HG03460 (cell line): ENCODE measurements around the gene SEPTIN8.

Source experiments
- ATAC-seq: cut with Tn5 transposase; IDR thresholded peaks from one replicate; pipeline ENCODE4 v1.9.1; 2021; ENCODE audit not compliant: unreplicated experiment

Gene SEPTIN8

DNA sequence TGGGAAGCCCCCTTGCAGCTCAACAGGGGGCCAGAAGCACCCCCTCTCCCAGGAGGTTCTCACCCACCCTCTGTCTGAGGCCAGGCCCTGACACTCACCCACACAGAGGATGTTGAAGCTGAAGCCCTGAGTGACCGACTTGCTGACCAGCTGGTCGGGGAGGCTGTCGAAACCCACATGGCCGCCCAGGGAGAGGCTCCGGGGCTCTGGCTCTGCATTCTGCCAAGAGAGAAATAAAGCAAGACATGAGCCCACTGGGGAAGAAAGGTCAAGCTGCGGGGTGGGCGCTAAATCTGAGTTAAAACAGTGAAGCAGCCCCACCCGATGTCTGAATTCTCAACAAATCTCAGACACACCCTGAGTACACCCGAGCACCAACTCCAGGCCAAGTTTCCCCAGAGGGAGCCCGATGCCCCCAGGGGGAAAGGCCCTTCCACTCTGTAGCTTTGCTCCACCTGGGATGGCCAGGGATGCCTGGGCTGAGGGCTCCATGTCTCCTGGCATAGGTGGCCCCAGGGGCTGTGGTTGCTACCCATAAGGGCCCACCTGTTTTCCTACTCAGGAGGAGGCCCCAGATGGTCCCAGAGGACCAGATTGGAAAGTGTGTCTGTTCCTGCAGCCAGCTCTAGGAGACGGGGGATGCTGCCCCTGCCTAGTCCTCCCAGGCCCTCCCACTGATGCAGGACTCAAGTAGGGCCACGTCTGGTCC, 11.6 kb downstream of the SEPTIN8 start:
- ATAC-seq = no peak

DNA sequence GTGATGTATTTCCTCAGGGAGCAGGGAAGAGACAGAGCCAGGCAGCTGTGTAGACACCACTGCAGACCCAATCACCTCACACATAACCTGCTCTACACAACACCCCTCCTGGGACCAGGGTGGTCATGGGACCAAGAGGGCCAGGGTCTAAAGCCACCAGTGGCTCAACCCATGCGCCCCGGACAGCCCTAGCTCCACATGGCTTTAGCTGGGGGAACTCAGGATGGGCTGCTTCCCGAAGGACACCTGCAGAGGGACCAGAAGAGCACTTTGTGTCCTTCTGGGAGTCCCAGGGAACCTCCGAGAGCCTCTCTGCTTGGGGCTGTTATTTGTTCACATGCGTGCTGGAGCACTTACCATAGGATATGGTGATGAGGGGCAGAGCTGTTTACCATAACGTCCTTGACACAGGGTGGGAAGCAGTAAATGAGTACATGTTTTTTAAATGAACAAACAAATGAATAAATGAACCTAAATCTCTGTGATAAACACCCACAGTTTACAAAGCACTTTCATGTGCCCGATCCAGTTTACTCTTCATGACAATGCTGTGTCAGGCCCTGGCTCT, 12.3 kb downstream of the SEPTIN8 start:
- no peak for ATAC-seq

DNA sequence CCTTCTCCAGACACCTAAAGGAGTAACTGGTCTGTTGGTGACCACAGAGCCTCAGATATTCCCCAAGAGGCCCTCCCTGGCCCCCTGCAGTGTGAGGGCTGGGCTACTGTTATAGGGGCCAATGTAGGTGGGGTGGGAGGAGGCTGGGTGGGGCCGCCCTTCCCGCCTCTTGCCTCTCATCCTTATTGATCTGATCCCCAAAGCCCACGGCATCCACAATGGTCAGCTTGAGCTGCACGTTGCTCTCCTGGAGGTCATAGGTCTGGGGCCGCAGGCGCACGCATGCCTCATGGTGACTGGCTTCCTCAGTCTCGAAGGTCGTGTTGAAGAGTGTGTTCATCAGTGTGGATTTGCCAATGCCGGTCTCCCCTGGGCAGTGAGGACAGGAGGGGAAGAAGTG, 13.0 kb downstream of the SEPTIN8 start:
- ATAC-seq = no peak

DNA sequence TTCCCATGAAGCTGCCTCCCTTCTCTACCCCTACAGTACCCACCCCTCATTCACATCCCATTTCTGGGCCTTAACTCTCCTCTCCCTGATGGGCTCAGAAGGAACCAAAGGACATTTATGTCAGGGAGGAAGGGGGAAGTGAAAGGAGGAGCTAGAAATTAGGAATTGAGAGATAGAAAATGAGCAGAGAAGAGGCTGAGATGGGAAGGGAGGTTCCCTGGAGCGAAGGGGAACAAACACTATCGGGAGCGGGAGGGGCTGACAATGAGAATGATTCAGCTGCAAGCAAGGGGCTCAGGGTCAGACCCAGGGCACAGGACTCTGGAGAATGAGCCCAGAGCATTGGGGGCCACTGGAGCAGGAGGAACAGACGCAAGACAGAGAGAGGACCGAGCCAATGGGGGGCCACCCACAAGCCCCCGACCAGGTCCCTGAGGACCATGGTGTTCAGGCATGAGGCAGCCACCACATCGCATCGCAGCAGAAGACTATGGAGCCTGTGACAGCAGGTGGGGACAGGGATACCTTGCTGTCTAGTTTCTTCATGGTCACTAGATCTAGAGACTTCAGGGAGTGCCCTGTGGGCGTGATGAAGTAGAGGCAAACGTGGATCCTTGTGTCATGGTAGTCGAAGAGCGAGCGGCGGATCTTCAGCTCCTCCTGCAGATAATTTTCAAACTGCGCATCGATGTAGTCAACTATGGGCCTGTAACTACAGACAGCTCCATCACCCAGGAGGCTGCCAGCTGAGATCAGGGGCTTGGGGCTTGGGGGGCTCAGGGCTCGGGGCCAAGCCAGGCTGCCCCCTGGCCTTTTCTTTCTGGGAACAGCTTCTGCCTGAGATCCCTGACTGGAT, 13.6 kb downstream of the SEPTIN8 start:
- ATAC-seq = no peak

DNA sequence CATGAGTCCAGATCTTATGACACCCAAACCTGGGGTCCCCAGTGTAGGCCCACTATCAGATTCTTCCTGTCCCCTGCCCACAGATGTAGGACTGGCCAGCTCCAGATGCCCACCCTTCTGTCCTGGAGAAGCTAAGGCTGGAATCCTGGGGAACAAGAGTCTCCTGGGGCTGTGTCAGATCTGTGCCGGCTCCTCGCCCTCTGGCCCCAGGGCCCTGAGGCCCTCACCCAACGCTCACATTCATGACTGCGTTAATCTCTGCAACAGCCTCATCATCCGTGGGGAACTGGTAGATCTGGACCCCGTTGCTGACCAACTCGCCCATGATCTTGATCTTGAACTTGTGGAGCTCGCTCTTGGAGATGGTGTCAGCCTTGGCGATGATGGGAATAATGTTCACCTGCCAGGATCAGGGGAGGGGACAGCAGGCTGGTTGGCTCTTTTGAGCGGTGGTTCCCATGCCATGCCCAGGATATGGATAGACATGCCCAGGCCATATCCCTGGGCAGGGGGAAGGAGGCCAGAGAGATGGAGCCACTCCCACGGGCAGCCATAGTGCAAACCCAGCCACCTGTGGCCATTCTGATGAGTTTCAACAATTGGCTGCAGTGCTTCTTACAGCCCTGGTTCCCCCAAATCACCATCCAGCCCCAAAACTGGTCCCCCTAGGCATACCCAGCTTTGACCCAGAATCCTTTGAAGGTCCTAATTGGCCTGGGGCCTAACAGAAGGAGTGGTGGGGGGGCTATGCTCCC, 14.6 kb downstream of the SEPTIN8 start:
- ATAC-seq = no peak

DNA sequence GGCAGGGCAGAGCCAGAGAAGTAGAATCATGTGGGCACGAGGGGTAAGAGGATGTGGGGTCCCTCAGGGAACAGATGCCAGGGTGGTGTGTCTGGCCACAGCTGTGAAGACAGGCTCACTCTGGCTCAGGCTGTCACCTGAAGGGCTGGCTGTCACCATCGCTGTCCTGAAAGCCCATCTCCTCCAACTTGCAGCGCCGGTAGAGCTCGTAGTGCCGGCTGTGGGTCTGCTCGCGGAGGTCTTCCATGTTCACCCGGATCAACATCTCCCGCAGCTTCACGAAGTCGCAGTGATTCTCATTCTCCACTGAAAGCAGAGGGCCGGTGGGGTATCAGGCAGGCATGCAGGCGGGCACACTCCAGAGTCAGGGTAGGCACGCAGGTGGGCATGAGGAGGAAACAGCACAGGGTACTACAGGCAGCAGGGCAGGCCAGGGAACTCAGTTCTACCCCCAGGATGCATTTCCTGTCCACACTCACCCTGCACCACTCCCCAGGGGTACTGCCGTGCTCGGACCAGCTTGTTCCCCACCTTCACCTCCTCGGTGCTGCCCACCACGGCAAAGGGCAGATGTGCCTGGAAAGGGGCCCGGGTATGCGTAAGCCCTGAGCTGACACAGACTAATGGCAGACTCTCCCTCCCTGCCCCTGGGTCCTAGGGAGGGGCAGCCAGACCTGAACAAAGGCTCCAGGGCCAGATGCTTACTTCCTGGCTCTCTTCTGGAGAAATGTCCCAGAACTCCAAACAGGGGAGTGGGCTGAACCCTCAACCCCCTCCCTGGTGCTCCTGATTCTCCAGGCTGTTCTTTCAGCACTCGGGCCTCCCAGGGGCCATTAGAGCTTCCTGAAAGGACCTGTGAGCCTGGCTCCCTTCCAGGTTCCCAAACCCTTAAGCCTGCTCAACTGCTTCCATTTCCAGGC, 15.5 kb downstream of the SEPTIN8 start:
- ATAC-seq = no peak

DNA sequence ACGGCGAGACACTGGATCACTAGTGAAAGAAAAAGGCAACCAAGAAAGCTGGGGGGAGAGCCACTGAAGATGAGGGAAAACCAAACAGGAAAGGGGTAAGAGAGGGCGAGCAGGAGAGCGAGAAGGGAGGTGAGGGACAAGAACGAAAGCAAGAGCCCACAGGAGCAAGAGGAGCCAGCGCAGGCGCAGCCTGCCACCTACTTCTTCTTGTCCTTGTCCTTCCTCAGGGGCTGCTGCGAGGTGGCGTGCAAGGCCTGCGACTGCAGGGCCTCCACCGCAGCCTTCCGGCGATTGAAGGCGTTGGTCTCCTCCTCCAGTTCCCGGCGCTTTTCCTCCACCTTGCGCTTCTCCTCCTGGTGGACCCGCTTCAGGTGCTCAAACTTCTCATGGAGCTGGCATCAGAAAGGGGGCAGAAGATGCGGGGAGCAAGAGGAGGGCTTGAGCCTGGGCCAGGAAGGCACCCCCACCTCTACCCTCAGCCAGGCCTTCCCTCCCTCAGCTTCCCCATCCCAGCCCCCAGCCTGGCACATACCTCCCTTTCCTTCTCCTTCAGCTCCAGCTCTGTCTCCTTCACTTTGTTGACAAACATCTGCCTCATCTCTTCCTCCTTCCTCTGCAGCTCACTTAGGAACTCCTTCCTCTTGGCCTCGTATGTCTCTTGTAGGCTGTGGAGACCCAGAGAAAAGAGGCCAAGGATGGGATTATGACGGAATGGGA, 16.3 kb downstream of the SEPTIN8 start:
- no peak for ATAC-seq

DNA sequence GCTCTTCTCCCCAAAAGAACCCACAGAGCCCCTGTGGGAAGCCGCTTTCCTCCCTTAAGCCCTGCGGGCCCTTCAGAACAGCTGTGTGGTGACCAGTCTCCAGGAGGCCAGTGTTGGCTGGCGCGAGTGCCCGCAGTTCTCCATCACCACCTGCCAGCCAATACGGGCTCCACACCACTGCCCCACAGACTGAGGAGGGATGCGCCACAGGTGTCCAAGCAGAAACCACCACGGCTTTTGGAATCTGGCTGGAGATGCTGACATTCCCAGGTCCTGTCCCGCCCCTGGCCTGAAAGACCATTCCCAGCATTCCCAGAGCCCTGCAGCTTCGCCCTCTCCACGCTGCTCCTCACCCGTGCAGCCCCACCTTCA, 17.0 kb downstream of the SEPTIN8 start:
- ATAC-seq = no peak

DNA sequence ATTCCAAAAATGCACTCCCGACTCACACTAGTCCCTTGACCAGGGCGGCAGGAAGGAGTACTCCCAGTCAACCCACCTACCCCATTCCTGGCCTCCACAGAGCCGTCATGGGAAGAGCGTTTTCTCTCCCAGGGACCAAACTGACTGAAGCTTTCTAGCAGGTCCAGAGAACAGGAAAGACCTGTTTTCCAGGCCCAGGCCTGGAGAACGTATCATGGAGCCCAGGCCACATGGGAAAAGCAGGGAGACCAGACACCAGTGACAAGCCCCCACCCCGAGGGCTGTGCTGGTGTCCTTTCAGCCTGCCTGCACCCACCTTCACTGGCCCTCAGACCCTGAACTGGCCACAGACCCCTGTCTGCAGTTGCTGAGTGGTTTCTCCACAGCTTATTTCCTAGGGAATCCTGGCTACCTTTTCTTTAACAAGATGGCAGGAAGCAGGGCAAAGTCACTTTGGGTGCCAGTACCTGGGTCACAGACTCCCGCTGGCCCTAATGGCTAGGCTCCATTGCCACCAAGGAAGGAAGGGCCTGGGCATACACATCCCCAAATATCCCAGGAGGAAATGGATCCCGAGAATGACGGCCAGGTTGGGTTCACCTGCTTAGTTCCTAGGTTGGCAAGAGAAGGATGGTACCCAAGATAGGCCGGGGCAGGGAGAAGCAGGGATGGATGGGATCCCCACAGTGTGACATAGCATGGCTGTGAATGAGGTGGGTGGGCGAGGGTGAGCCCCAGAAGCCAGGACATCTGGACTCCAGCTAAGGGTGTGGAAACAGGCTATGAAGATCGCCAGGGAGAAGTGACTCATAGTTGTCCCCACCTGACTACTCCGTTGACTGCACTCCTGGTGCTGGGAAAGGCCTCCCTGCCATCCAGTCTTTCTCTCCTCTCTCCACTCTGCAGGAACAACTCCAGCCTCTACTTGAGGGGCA, 17.7 kb downstream of the SEPTIN8 start:
- no peak for ATAC-seq

DNA sequence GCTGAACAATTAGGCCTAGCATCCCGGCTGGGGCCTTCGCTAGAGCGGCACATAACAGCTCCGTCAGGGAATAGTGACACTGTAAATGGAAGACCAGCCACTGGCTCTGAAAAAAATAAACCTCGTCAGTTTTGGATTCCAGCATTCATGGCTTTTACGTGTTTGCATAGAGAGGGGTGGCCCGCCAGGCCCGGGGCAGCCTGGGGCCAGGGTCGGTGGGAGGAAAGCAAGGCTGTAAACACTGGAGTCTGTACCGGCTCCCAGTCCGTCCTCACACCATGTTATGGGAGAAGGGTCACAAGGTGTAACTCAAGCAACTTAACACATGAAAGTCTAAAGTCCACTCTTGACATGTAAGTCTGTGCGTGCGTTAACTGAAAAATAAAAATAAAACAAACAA, 18.6 kb downstream of the SEPTIN8 start:
- ATAC-seq = no peak

DNA sequence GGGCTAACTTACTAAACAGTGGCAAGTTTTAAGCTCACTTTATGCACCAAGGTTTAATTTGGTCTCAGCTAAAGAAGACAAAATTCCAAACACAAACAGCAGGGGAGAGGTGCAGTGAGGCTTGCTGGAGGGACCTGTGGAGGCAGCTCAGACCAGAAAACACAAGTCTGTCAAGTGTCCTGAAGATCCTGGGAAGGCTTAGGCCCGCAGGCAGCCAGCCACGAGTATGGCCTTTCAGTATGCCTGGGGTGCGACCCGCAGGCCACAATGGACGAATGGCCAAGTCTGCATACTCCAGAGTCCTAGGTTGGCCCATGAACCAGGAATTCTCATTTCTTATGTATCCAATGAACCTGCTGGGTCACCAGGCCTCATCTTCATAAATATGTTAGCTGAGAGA, 20.5 kb downstream of the SEPTIN8 start:
- ATAC-seq = no peak

DNA sequence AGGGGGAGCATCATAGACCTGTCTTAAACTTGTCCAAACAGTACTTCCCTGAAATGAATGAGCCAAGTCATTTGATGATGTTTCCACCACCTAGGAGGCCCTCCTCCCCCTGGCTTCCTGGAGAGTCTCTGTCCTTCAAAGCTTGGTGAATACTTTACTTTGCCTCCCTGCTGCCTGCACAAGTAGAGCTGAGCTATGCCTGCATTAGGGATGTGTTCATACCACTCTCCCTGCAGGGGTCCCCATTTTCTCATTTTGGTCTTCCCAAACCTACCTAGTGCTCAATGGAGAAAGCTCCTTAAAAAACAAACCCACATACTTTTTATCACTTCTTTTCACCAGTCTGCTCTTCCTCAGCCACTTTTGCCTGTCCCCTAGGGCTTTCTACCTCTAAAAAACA, 22.1 kb downstream of the SEPTIN8 start:
- ATAC-seq = no peak

DNA sequence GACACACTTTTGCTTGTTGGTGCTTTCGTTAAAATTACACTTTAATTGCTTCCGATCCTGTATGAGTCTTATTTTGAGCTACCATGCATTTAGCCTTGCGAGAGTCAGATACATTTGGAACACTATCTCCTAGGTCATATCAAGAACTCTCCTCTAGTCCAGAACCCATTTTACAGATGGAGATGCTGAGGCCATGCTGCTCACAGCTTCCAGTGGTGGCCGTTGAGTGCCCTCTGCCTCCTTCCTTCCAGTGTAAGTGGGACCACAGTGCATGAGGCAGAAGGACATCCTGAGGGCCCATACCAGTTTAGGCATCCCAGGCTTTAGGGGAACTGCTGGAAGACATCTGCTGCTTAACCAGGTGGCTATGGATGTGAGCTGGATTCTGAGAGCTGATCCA, 22.9 kb downstream of the SEPTIN8 start:
- no peak for ATAC-seq

DNA sequence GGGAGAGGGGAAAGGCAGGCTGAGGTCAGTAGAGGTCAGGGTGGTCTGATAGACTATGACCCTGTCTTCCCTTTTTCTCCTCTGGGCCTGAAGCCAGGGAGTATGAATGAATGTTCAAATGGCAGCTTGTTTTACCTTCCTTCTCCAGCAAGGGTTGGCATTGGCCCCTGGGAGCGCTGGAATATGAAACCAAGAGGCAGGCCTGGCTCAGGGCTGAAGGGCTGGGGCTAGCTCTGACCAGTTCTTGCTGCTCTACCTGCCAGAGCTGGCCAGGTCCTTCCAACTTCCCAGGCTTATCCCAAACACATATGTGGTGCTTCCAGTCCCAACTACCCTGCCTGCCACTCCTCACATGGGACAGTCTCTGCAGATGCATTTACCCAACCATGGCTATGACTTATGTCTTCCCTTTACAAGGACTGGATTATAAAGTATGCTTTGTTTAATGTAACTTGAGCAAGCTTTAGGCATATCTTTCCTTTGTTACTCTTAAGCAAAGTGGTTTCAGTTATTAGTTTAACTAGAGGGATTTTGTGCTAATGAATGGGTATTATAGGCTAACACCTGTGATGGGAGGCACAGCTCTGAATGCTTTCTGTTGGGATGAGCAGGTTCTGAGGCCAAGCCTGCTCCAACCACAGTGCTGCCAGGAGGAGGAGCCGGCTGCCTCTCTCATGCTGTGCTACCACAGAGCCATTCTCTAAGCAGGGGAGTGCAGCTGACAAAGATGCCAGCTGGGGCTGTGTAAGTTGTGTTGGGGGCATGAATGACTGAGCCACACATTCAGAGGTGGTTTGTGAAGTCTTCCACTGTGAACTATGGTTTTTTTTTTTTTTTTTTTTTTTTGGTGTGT, 23.7 kb downstream of the SEPTIN8 start:
- ATAC-seq = no peak

DNA sequence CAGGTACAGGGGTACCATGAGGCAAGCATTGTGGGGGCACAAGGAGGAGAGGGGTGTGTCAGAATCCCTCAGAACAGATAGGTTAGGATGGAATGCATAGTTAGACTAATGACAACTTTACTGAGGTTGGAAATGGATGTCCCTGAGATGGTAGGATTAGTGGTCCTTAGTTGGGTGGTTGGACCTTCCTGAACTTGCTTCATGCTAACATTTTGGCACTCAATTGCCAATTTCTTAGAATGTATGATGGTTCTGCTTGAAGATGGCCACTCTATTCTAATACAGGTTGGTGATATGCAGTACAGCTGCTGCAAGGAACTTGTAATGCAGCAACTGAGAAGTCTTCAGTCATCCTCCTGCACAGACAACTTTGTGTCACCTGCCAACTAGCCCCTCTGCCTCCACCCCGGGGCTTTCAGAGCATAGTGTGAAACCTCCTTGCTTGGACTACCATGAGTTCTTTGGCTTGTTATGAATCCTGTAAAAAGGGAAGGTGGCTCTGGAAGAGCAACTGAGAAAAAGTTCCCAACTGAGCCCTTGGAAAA, 24.4 kb downstream of the SEPTIN8 start:
- no peak for ATAC-seq

DNA sequence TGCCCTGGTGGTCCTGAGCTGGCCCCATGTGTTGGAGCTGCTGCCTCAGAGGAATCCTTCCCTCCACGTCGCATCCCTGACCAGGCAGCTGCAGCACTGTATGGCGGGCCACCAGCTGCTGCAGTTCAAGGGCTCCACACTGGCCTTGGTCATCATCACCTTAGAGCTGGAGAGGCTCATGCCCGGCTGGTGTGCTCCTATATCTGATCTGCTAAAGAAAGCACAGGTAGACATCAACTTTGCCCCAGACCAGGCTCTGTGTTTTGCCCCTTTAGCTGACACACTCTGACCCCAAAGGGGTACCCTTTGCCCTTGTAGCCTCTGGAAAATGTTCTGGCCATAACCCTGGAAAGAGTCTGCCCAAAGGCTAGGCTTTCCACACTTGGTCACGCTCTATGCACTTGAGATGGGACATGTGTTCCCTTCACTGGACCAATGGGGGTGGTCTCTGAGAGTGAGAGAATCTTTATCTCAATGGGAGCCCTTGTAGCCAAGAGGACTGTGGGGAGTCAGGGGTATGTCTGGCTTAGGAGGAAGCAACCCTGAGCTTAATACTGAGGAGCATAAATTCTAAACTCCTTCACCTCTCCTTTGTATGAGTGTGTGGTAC, 25.0 kb downstream of the SEPTIN8 start:
- no peak for ATAC-seq

DNA sequence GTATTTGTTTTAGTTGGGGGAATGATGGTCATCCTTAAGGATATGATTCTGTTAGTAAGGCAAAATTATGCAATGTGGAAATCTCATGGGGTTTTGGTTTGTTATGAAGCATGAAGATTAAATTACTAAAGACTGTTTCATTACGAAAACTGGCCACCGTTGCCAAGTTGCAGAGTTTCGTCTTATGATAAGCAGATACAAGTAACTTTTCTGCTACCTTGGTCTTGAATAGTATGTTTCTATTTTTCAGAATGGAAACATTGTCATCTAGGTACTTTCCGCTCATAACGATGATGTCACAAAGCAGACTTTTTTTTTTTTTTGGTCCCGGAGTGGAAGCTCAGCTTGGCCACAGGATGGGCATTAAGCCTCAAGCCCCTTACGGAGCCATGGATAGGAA, 25.6 kb downstream of the SEPTIN8 start:
- ATAC-seq = peak; percentile 39
